Neutrophil (primary cell): ENCODE results near the gene TECPR1.

Experiments used
- H3K27ac ChIP-seq: fragments of 200-600 bp; sonication (generic); 2 replicates; pipeline ENCODE4 v1.5.1; 2016; ENCODE audit warnings: mild to moderate bottlenecking, moderate library complexity
- H3K27me3 ChIP-seq: fragments of 200-600 bp; sonication (generic); 2 replicates; pipeline ENCODE4 v1.6.0; 2016; ENCODE audit warnings: mild to moderate bottlenecking
- H3K36me3 ChIP-seq: fragments of 200-600 bp; sonication (generic); 2 replicates; pipeline ENCODE4 v1.5.1; 2017
- H3K4me1 ChIP-seq, 2 experiments: fragments of 200-600 bp in 1 of 2; sonication (generic) in 1 of 2; 1 replicate in 1 of 2; 2 replicates in 1 of 2; pipeline versions ENCODE4 v1.5.1 to v1.6.1; 2013 to 2016; ENCODE audit warnings: low read depth in 1 of 2, low read length in 1 of 2, mild to moderate bottlenecking in 1 of 2, moderate library complexity in 1 of 2; ENCODE audit not compliant: control insufficient read depth in 1 of 2, insufficient read depth in 1 of 2
- H3K4me3 ChIP-seq, 2 experiments: fragments of 200-600 bp in 1 of 2; sonication (generic) in 1 of 2; 1 replicate in 1 of 2; 2 replicates in 1 of 2; pipeline ENCODE4 v1.5.1; 2013 to 2016; ENCODE audit warnings: low read depth in 1 of 2, low read length in 1 of 2, mild to moderate bottlenecking in 1 of 2, moderate library complexity in 1 of 2
- H3K9me3 ChIP-seq: fragments of 200-600 bp; sonication (generic); 2 replicates; pipeline ENCODE4 v1.5.1; 2016
- CTCF ChIP-seq: fragments of 200-600 bp; sonication (generic); IDR thresholded peaks from 2 replicates; pipeline ENCODE4 v1.5.1; 2016; ENCODE audit warnings: antibody characterized with exemption

Gene TECPR1

GRCh38 chr7:98236355-98237185 lies 15.5 kb downstream of the TECPR1 start:
- no peaks in the 10 kb centered on the region for H3K4me1 ChIP-seq
- no peak overlapping the region for H3K27ac ChIP-seq
- no peaks in the 10 kb centered on the region for H3K9me3 ChIP-seq
- H3K36me3 ChIP-seq: peaks cover 95% of the 10 kb centered on the region
- H3K27me3 ChIP-seq: no peaks in the 10 kb centered on the region
- TF ChIP-seq CTCF: no peak
- H3K4me3 ChIP-seq: no peak overlapping the region

DNA sequence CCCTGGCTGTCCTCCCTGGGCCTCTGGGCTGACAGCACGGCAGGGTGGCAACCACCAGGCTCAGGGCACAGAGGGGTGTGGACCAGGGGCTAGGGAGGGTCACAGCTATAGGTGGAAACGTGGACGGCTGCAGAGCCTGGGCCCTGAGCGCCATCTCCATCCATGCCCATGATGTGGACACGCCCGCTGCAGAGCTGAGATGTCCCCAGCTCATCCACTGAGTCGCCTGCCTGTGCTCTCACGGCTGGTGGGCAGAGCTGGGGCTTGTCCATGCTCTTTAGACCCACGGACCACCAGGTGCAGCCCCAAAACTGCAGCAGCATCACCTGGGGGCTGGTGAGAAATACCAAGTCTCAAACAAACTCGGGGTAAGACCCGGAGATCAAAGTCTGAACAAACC lies 16.1 kb downstream of the TECPR1 start:
- H3K27ac ChIP-seq: no peak overlapping the region
- no peaks in the 10 kb centered on the region for H3K4me1 ChIP-seq
- H3K27me3 ChIP-seq: no peaks in the 10 kb centered on the region
- no peaks in the 10 kb centered on the region for H3K9me3 ChIP-seq
- no peak for TF ChIP-seq CTCF
- peaks cover 94% of the 10 kb centered on the region for H3K36me3 ChIP-seq
- no peak overlapping the region for H3K4me3 ChIP-seq

DNA sequence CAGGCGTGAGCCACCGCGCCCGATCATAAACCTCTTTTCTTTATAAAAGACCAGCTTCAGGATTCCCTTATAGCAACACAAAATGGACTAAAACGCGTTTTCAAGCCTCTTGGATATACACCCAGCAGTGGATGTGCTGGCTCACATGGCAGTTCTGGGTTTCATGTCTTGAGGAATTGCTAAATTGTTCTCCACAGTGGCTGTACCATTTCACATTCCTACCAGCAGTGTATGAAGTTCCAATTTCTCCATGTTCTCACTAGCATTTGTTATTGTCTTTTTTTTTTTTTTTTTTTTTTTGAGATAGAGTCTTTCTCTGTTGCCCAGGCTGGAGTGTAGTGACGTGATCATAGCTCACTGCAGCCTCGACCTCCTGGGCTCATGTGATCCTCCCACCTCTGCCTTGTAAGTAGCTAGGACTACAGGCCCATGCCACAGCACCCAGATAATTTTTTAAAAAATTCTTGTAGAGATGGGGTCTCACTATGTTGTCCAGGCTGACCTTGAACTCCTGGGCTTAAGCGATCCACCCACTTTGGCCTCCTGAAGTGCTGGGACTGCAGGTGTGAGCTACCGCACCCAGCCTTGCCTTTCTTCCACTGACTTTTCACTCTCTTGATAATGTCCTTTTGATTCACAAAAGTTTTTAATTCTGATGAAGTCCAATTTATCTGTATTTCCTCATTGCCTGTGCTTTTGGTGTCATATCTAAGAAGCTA lies 17.4 kb downstream of the TECPR1 start:
- no peaks in the 10 kb centered on the region for H3K4me1 ChIP-seq
- H3K9me3 ChIP-seq: no peaks in the 10 kb centered on the region
- no peaks in the 10 kb centered on the region for H3K27me3 ChIP-seq
- peaks cover 90% of the 10 kb centered on the region for H3K36me3 ChIP-seq
- TF ChIP-seq CTCF: no peak
- H3K27ac ChIP-seq: no peak overlapping the region
- H3K4me3 ChIP-seq: no peak overlapping the region

- no peak for TF ChIP-seq CTCF
- no peak overlapping the region for H3K27ac ChIP-seq
- no peaks in the 10 kb centered on the region for H3K4me1 ChIP-seq
- H3K36me3 ChIP-seq: peaks cover 90% of the 10 kb centered on the region
- H3K4me3 ChIP-seq: no peak overlapping the region
- H3K27me3 ChIP-seq: no peaks in the 10 kb centered on the region
- H3K9me3 ChIP-seq: no peaks in the 10 kb centered on the region
Measured at GRCh38 chr7:98233219-98234070, 18.6 kb downstream of the TECPR1 start.

DNA sequence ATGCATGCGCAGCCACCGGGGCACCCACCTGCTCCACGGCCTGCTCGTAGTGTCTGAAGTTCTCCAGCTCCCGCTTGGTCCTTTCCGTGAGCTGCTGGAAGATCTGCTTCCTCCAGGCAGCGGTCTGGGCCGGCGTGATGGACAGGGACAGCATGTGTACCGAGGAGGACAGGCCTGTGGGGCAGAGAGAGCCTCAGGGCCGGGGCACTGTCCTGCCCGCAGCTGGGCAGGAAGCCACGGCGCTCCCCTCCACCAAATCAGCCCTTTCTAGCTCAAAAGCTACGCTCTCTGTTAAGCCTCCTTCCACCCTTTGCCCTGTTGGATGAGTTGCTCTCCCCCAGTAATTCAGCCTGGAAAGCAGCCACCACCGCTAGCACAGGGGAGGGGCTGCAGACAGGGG lies 19.2 kb downstream of the TECPR1 start:
- Histone ChIP-seq H3K27ac (no peak overlapping the region), H3K4me3 (no peak overlapping the region), H3K9me3 (no peaks in the 10 kb centered on the region), H3K36me3 (peaks cover 90% of the 10 kb centered on the region), H3K4me1 (no peaks in the 10 kb centered on the region), H3K27me3 (no peaks in the 10 kb centered on the region)
- no peak for TF ChIP-seq CTCF
